HG03558 (cell line): Measurements from ENCODE around the gene STYXL2.

Source experiments
- ATAC-seq: cut with Tn5 transposase; IDR thresholded peaks from one replicate; pipeline ENCODE4 v1.9.1; 2021; ENCODE audit warnings: moderate number of reproducible peaks; ENCODE audit not compliant: unreplicated experiment; ENCODE audit errors: extremely low read depth

Gene STYXL2

DNA sequence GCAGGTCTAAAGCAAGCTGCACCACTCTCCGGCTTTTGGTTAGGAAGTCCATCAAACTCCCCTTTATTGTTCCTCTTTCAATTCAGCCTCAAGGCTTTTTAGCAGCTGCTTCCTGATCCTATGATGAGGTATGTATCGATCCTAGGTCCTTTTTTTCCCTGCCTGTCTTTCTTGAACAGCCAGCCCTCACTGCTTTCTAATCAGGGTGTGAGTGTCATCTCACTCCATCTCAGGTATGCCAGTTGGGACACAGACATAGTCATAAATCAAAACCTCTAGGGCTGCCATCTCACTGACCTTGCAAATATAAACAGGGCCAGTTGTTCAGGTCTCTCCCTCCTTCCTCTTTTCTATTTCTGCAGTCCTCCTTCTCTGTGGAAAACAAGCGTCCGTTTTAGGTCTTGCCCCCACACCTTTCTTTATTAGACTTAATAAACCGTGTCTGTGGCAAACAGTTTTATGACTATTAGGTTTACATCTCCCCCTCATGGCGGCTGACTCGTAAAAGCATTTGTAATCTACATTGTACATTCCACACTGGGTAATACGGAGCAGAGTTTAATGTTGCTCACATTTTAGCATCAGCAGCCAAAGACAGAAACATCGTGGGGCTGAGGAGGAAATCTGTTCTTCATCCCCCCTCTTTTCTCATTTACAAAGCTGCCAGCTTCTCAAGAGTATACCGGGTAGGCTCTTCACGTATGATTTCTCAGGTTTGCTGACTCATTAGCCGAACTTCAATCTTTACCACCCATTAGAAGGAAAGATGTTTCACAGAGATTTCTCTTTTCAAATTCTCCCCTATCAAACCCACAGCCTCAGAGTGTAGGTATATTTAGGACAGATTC is 11.6 kb downstream of the STYXL2 start:
- ATAC-seq: no peak

DNA sequence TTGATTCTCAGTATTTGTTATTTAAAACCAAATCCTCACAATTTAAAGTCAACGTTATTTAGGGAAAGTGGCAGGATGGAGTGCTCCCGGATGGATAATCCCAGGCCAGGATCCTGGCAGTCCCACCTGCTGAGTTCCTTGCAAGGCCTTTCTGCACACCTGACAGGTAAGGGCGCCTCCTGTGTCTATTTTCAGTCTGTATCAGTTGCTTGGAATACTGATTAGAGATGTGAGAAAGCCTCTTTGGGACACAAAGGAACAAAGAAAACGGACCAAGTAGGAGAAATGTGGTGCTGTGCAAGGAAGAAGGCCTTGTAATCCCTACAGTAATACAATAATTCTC is 12.2 kb downstream of the STYXL2 start:
- ATAC-seq: no peak

- no peak for ATAC-seq
Measured at GRCh38 chr1:167107456-167107855, 13.6 kb downstream of the STYXL2 start.

- ATAC-seq: no peak
Measured at GRCh38 chr1:167109125-167109524, 15.2 kb downstream of the STYXL2 start.

DNA sequence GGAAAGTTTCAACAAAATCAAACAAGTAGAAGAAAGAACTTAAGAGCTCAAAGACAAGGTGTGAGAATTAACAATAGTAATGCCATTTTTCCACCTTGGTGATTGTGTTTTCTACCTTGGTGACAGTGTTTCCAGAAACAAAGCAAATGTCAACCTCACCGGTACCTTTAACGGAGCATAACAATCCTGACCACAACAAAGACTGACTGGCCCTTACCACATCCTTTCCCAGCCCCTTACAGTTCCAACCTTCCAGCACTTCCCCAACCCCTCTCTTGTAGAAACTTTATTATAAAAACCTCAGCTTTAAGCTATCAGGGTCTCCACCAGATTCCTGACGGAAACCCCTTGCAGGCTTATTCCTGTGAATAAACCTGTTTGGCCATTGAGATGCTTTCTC is 16.7 kb downstream of the STYXL2 start:
- ATAC-seq: no peak

DNA sequence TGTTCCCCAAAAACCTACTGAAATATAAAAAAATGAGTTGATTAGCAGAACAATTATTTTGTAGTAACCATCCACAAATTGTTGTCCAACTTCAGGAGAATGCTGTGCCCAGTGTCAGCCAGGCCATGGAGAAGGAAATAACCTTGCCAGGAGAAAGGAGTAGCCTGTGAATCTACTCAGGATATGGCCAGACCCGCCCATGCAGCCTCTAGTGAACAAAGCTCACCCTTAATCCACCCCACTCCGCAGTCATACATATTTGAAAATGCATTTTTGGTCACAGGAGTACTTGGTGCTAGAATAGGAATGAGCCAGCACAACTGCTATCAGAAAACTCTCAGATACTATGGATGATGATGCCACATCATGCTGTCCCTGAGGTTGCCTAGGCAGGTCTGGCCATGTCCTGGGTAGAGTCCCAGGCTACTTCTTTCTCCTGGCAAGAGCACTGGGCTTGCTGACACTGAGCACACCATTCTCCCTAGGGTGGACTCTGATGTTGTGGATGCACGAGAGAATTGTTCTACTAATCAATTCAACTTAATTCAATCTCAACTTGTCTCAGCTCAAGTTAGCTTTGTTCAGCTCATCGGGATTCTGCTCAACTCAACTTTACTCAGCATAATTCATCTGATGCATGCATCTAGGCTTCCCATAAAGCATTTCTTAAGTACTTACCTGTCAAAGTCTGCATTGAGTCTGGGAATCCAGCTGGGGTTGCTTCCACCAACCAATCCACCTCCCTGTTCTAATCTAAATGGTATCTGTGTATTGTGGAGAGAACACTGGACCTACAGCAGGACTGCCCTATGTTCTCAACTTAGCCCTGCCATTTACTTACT is 18.2 kb downstream of the STYXL2 start:
- ATAC-seq: no peak

GRCh38 chr1:167114725-167115124 is 20.9 kb downstream of the STYXL2 start:
- no peak for ATAC-seq

DNA sequence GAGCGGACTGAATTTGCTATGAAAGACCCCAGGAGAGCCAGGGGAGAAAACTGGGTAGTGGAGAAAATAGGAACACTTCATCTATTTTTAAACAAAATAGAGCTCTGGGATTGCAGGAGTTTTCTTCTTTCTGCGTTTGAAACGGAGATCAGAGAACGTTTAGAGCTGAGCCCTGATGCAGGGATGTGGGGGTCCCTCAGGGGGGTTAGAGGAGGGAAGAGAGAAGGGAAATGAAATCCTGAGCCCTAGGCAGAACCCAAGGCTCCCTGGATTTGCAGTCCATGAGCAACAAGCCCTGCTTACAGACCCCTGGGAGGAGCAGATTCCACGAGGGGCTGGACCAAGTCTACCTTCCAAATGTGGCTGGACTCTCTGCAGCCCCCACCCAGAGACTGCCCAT is 21.8 kb downstream of the STYXL2 start:
- no peak for ATAC-seq

GRCh38 chr1:167116174-167116573 is 22.3 kb downstream of the STYXL2 start:
- no peak for ATAC-seq

DNA sequence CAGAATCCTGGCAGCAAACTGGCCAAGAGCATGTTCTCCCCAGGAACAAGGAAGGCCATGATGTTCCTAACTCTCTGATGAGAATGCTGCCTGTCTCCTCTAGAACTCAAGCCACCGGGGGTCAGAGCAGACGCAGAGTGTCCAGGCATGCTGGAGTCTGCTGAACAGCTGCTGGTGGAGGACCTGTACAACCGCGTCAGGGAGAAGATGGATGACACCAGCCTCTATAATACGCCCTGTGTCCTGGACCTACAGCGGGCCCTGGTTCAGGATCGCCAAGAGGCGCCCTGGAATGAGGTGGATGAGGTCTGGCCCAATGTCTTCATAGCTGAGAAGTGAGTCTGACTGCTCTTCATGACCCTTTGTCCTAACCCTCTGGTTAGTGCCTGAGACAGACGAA is 23.4 kb downstream of the STYXL2 start:
- no peak for ATAC-seq

DNA sequence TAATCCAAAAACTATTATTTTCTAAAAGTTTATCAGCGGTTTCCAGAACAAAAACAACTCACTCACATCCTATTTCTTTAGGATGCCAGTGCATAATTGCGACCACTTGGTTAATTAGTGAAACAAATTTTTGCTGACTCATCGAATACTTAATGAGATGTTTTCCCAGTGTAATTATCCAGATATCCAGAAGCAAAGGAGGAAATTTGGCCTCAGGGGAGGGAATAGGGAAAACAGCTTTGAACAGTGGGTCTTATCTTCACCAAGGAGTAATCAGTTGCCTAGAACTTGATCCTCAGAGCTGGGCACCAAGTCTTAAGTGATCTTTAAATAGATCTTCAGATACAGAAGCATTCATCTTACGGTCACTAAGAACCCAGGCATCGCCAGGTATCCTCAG is 24.3 kb downstream of the STYXL2 start:
- no peak for ATAC-seq

DNA sequence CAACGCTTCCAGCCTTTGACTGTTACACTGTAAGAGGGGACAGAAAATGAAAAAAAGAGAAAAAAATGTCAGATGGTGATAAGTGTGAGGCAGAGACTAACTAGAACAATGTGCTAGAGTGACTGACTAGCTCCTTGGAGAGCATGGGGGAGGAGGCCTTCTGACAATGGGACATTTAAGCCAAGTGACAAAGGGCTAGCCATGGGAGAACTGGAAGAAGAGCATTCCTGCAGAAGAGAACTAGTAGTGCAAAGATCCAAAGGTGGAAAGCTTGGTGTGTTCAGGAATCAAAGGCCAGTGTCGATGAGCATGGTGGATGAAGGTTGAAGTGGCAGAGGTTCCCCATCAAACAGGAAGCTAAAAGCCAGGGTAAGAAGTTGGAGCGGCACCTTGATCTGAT is 25.8 kb downstream of the STYXL2 start:
- no peak for ATAC-seq

DNA sequence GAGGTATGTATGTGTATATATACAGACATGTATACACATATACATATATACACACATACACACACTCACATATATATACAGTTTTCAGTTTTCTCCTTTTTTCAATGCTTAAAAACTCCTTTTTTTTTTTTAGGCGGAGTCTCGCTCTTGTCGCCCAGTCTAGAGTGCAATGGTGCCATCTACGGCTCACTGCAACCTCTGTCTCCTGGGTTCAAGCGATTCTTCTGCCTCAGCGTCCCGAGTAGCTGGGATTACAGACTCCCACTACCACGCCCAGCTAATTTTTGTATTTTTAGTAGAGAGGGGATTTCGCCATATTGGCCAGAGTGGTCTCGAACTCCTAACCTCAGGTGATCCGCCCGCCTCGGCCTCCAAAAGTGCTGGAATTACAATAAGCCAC is 27.0 kb downstream of the STYXL2 start:
- no peak for ATAC-seq

DNA sequence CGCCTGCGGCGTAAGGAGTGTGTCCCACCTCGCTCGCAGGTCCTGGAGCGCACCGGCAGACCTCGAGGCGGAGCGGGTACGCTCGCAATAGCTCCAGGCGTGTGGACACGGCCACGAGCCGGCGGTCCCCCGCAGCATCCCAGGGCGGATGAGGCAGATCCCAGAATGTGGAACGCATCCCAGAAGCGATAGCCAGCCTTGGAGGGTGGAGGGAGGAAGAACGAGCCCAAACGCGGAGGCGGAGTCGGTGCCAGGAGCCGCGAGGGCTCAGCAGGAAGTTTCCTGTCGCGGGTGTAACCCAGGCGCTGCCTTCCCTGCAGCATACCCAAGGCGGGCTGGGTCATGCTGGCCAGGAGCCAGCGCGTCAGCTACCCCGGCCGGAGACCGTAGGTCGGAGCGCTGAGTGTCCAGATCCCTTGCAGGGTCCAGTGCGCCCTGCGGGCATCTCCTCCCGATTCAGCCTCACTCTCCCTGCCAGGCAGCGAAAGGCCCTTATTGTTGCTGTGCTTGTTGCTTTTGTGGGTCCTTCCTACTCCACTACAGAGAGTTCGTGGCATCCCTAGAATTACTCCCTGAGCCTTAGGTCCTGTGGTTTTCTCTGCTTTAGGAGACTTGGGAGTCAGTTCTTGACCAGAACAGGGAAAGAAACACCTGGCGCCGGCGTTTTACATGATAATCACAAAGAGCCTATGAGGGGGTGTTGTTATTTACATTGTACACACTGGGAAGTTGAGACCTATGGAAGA is 27.7 kb downstream of the STYXL2 start:
- no peak for ATAC-seq

DNA sequence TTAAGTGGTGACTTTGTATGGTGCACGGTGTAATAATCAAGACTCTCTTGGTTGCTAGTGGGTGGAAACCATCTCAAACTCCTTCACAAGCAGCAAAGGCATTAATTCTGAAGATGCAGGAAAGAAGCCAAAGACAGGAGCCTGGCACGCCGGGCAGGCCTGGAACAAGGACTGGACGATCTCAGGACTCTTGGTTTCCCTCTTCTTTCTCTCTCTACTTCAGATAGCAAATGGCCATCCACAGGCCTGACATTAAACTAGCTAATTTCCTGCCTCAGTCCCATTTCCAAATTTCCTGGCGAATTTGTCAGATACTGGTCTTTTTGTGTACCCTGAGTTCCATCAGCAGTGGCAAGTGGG is 28.2 kb downstream of the STYXL2 start:
- no peak for ATAC-seq

GRCh38 chr1:167122568-167122967 is 28.7 kb downstream of the STYXL2 start:
- no peak for ATAC-seq

- no peak for ATAC-seq
Measured at GRCh38 chr1:167126317-167126716, 32.4 kb downstream of the STYXL2 start.

DNA sequence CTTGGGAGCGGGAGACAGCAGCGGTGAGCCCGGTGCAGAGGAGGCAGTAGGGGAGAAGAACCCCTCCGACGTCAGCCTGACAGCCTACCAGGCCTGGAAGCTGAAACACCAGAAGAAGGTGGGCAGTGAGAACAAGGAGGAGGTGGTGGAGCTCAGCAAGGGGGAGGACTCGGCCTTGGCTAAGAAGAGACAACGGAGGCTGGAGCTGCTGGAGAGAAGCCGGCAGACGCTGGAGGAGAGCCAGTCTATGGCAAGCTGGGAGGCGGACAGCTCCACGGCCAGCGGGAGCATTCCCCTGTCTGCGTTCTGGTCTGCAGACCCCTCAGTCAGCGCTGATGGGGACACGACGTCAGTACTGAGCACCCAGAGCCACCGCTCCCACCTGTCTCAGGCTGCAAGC is 32.9 kb downstream of the STYXL2 start:
- no peak for ATAC-seq

- ATAC-seq: no peak
Measured at GRCh38 chr1:167127236-167127635, 33.4 kb downstream of the STYXL2 start.

DNA sequence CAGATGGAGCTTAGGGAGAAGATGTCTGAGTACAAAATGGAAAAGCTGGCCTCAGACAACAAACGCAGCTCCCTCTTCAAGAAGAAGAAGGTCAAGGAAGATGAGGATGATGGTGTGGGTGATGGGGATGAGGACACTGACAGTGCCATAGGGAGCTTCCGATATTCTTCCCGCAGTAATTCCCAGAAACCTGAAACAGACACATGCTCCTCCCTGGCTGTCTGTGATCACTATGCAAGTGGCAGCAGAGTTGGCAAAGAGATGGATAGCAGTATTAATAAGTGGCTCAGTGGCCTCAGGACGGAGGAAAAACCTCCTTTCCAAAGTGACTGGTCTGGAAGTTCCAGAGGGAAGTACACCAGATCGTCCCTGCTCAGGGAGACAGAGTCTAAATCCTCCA is 33.8 kb downstream of the STYXL2 start:
- ATAC-seq: no peak
